HepG2 (cell line): ENCODE data around the gene TNFSF13. TPM values are rescaled to one million over a fixed set of nuclear protein-coding genes. Genes with fewer than 3 reads are reported as not detected.

ENCODE experiments used
- AKAP8 ChIP-seq: sonication (generic); formaldehyde crosslinking; IDR thresholded peaks from 2 replicates; pipeline ENCODE4 v1.5.1; 2020; ENCODE audit warnings: mild to moderate bottlenecking, missing genetic modification reagents
- CTCF ChIP-seq: sonication (generic); formaldehyde crosslinking; IDR thresholded peaks from 2 replicates; pipeline ENCODE4 v1.5.0; 2020; ENCODE audit warnings: mild to moderate bottlenecking, missing genetic modification reagents, moderate library complexity
- GMEB2 ChIP-seq: IDR thresholded peaks from 2 replicates; pipeline ENCODE4 v1.6.1; 2016; ENCODE audit warnings: missing biosample characterization, missing genetic modification reagents, low read depth
- GPBP1L1 ChIP-seq: sonication (generic); formaldehyde crosslinking; IDR thresholded peaks from 2 replicates; pipeline ENCODE4 v1.5.0; 2020; ENCODE audit warnings: mild to moderate bottlenecking, missing genetic modification reagents
- KDM1A ChIP-seq: IDR thresholded peaks from 2 replicates; pipeline ENCODE4 v1.6.1; 2016; ENCODE audit warnings: missing compliant biosample characterization
- NFKB2 ChIP-seq: sonication (generic); formaldehyde crosslinking; IDR thresholded peaks from 2 replicates; pipeline ENCODE4 v1.4.0; 2020; ENCODE audit warnings: missing genetic modification reagents, borderline replicate concordance
- REPIN1 ChIP-seq: sonication (generic); formaldehyde crosslinking; IDR thresholded peaks from 2 replicates; pipeline ENCODE4 v1.8.0; 2022; ENCODE audit warnings: missing genetic modification reagents, low read depth, mild to moderate bottlenecking, borderline replicate concordance
- SCMH1 ChIP-seq: sonication (generic); formaldehyde crosslinking; IDR thresholded peaks from 2 replicates; pipeline ENCODE4 v1.9.0; 2021; ENCODE audit warnings: missing genetic modification reagents, mild to moderate bottlenecking, borderline replicate concordance
- SIN3A ChIP-seq: IDR thresholded peaks from 2 replicates; pipeline ENCODE4 v1.6.1; 2011; ENCODE audit warnings: low read depth, mild to moderate bottlenecking, control low read depth, low read length, borderline replicate concordance
- TBX3 ChIP-seq: fragments of 450-650 bp; IDR thresholded peaks from 2 replicates; pipeline ENCODE4 v1.6.1; 2017; ENCODE audit warnings: antibody characterized with exemption, mild to moderate bottlenecking, inconsistent platforms, borderline replicate concordance
- TSC22D2 ChIP-seq: sonication (generic); formaldehyde crosslinking; IDR thresholded peaks from 2 replicates; pipeline ENCODE4 v1.5.1; 2020; ENCODE audit warnings: missing genetic modification reagents, mild to moderate bottlenecking, borderline replicate concordance
- ZBTB1 ChIP-seq: sonication (generic); formaldehyde crosslinking; IDR thresholded peaks from 2 replicates; pipeline ENCODE4 v1.4.0; 2020; ENCODE audit warnings: missing genetic modification reagents, borderline replicate concordance
- ZFAT ChIP-seq: sonication (generic); formaldehyde crosslinking; conservative IDR thresholded peaks from 2 replicates; pipeline ENCODE4 v1.8.1; 2023; ENCODE audit warnings: missing genetic modification reagents, inconsistent platforms
- ZFY ChIP-seq: sonication (generic); formaldehyde crosslinking; IDR thresholded peaks from 2 replicates; pipeline ENCODE4 v1.4.0; 2020; ENCODE audit warnings: missing genetic modification reagents
- ZNF207 ChIP-seq: fragments of 450-650 bp; IDR thresholded peaks from 2 replicates; pipeline ENCODE4 v1.6.1; 2016; ENCODE audit warnings: antibody characterized with exemption, borderline replicate concordance
- ZNF232 ChIP-seq: sonication (generic); formaldehyde crosslinking; IDR thresholded peaks from 2 replicates; pipeline ENCODE4 v1.4.0; 2020; ENCODE audit warnings: missing genetic modification reagents, borderline replicate concordance
- ZNF263 ChIP-seq: sonication (generic); formaldehyde crosslinking; IDR thresholded peaks from 2 replicates; pipeline ENCODE4 v1.4.0; 2020; ENCODE audit warnings: missing genetic modification reagents
- ZNF354B ChIP-seq: sonication (generic); formaldehyde crosslinking; IDR thresholded peaks from 2 replicates; pipeline ENCODE4 v1.8.0; 2022; ENCODE audit warnings: mild to moderate bottlenecking, missing genetic modification reagents
- ZNF432 ChIP-seq: sonication (generic); formaldehyde crosslinking; IDR thresholded peaks from 2 replicates; pipeline ENCODE4 v1.5.0; 2020; ENCODE audit warnings: missing genetic modification reagents, mild to moderate bottlenecking, borderline replicate concordance
- ZNF451 ChIP-seq: sonication (generic); formaldehyde crosslinking; IDR thresholded peaks from 2 replicates; pipeline ENCODE4 v1.5.0; 2020; ENCODE audit warnings: mild to moderate bottlenecking, missing genetic modification reagents
- ZNF547 ChIP-seq: sonication (generic); formaldehyde crosslinking; IDR thresholded peaks from 2 replicates; pipeline ENCODE4 v1.5.1; 2020; ENCODE audit warnings: mild to moderate bottlenecking, missing genetic modification reagents
- ZNF644 ChIP-seq: IDR thresholded peaks from 2 replicates; pipeline ENCODE4 v1.6.1; 2016; ENCODE audit warnings: low read depth
- ZNF652 ChIP-seq: IDR thresholded peaks from 2 replicates; pipeline ENCODE4 v1.6.1; 2016; ENCODE audit warnings: low read depth, borderline replicate concordance
- ZNF883 ChIP-seq: sonication (generic); formaldehyde crosslinking; IDR thresholded peaks from 2 replicates; pipeline ENCODE4 v1.5.1; 2020; ENCODE audit warnings: mild to moderate bottlenecking, missing genetic modification reagents; ENCODE audit errors: not compliant biosample characterization
- polyA plus RNA-seq, 8 experiments: library from polyadenylated mRNA; depleted of rRNA in 3 of 8; stranded (reverse) in 7 of 8; unstranded in 1 of 8; fragments of >200 nt; fragmentation: Illumina TruSeq in 4 of 8; extraction: Trizol in 4 of 8; gene quantifications; 2 replicates each; pipeline versions ENCODE4 v1.2.1 to v1.2.3, GENCODE V29; 2011 to 2016; ENCODE audit warnings: low read depth in 4 of 8, missing spikeins in 1 of 8, mixed read lengths in 1 of 8; ENCODE audit not compliant: insufficient read depth in 1 of 8
- total RNA-seq, 5 experiments: library from RNA; depleted of rRNA; stranded (reverse); fragments of >200 nt; fragmentation: Illumina TruSeq; extraction: Trizol; gene quantifications; 2 replicates each; pipeline ENCODE4 v1.2.3, GENCODE V29; 2016; ENCODE audit warnings: low read depth in 1 of 5
- TF ChIP-seq, protein P1 (sequence below): sonication (generic); formaldehyde crosslinking; IDR thresholded peaks from 2 replicates; pipeline ENCODE4 v1.8.1; 2023; ENCODE audit warnings: mild to moderate bottlenecking, missing genetic modification reagents

TNFSF13 gene
- total and polyA plus RNA-seq, 2 of the 13 experiments (the other 11 are each of a cell fraction or from before 2014, with no cell fraction given) = 2.5 to 3.3 TPM

GRCh38 chr17:7561028-7561575 lies 2.6 kb downstream of the TNFSF13 start (continued):
- TF ChIP-seq SIN3A = 0 out of 2 replicates have a peak, but pooled peaks have one; percentile 25
- TF ChIP-seq ZNF547 (CRISPR knock-in tag) = 0 out of 2 replicates have a peak, but pooled peaks have one; percentile 15
- TF ChIP-seq GPBP1L1 = no peak
- 0 out of 2 replicates have a peak, but pooled peaks have one; percentile 21 for TF ChIP-seq NFKB2
- no peak for TF ChIP-seq ZNF432 (CRISPR knock-in tag)
- TF ChIP-seq ZNF652 (CRISPR knock-in tag) = no peak
- TF ChIP-seq TBX3 = no peak
- TF ChIP-seq, protein P1, sequence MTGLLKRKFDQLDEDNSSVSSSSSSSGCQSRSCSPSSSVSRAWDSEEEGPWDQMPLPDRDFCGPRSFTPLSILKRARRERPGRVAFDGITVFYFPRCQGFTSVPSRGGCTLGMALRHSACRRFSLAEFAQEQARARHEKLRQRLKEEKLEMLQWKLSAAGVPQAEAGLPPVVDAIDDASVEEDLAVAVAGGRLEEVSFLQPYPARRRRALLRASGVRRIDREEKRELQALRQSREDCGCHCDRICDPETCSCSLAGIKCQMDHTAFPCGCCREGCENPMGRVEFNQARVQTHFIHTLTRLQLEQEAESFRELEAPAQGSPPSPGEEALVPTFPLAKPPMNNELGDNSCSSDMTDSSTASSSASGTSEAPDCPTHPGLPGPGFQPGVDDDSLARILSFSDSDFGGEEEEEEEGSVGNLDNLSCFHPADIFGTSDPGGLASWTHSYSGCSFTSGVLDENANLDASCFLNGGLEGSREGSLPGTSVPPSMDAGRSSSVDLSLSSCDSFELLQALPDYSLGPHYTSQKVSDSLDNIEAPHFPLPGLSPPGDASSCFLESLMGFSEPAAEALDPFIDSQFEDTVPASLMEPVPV (CRISPR knock-in tag) = no peak
- TF ChIP-seq SCMH1 (CRISPR knock-in tag) = no peak
- no peak for TF ChIP-seq ZFAT (CRISPR knock-in tag)
- TF ChIP-seq AKAP8 (CRISPR knock-in tag) = no peak; the same call in 1 of the 2 replicates
- TF ChIP-seq CTCF (CRISPR knock-in tag) = peak; percentile 96
- TF ChIP-seq GMEB2 (CRISPR knock-in tag) = no peak
- no peak for TF ChIP-seq KDM1A (CRISPR knock-in tag)
- TF ChIP-seq ZNF644 (CRISPR knock-in tag) = no peak
- TF ChIP-seq ZNF232 (CRISPR knock-in tag) = no peak
- TF ChIP-seq ZNF451 = no peak; the same call in 1 of the 2 replicates
- no peak for TF ChIP-seq ZNF207
- 0 out of 2 replicates have a peak, but pooled peaks have one; percentile 15 for TF ChIP-seq REPIN1 (CRISPR knock-in tag)
- no peak for TF ChIP-seq ZFY (CRISPR knock-in tag)
- no peak for TF ChIP-seq ZNF354B (CRISPR knock-in tag)
- TF ChIP-seq ZNF263 = 0 out of 2 replicates have a peak, but pooled peaks have one; percentile 19
- no peak for TF ChIP-seq ZNF883 (CRISPR knock-in tag)
- TF ChIP-seq ZBTB1 (CRISPR knock-in tag) = no peak
- 0 out of 2 replicates have a peak, but pooled peaks have one; percentile 4 for TF ChIP-seq TSC22D2 (CRISPR knock-in tag)
